Midbrain (tissue), 1 donor: ENCODE measurements around the gene NTN3.
"Not testable (repeated sequence)": the region's sequence is repeated elsewhere in the genome, so short reads cannot be mapped to it uniquely, and the experiment has no call there.

Experiments used
- DNase-seq: peaks from one replicate; lab custom pipeline; 2025; lab: John Stamatoyannopoulos, UW

Gene NTN3

GRCh38 chr16:2471016-2471652 is at the start of gene NTN3:
NTN3 (plus strand) TSS chr16:2471297; CDS start chr16:2471702, 405 bp downstream.
- peak; percentile 16 for DNase-seq

GRCh38 chr16:2422123-2422867 is 48.8 kb upstream of the NTN3 start:
- DNase-seq = no peak

GRCh38 chr16:2424061-2425007 is 46.8 kb upstream of the NTN3 start:
- no peak for DNase-seq

- DNase-seq = peak; percentile 2
These were observed 46.0 kb upstream of the NTN3 start for GRCh38 chr16:2425008-2425518.

- no peak for DNase-seq
These were observed 45.2 kb upstream of the NTN3 start for GRCh38 chr16:2425825-2426430.

GRCh38 chr16:2426941-2427361 is 44.1 kb upstream of the NTN3 start:
- DNase-seq = no peak

GRCh38 chr16:2427526-2427925 is 43.6 kb upstream of the NTN3 start:
- no peak for DNase-seq

GRCh38 chr16:2428051-2428783 is 42.9 kb upstream of the NTN3 start:
- peak; percentile 4 for DNase-seq

GRCh38 chr16:2428784-2429033 is 42.4 kb upstream of the NTN3 start:
- DNase-seq = no peak

GRCh38 chr16:2429034-2429770 is 41.9 kb upstream of the NTN3 start, which contains the start of gene CCNF:
CCNF (plus strand) TSS chr16:2429447; CDS start chr16:2429482, 35 bp downstream.
- peak; percentile 96 for DNase-seq

- DNase-seq = peak; percentile 1
These were observed 41.1 kb upstream of the NTN3 start for GRCh38 chr16:2429771-2430663.

GRCh38 chr16:2432286-2432685 is 38.8 kb upstream of the NTN3 start:
- DNase-seq = no peak

GRCh38 chr16:2432801-2433505 is 38.1 kb upstream of the NTN3 start:
- no peak for DNase-seq

- not testable (repeated sequence) for DNase-seq
These were observed 35.9 kb upstream of the NTN3 start for GRCh38 chr16:2435236-2435635.

GRCh38 chr16:2436110-2436509 is 35.0 kb upstream of the NTN3 start:
- no peak for DNase-seq

- no peak for DNase-seq
These were observed 33.9 kb upstream of the NTN3 start for GRCh38 chr16:2437032-2437790.

GRCh38 chr16:2438121-2438520 is 33.0 kb upstream of the NTN3 start:
- peak; percentile 7 for DNase-seq

- DNase-seq = no peak
These were observed 31.5 kb upstream of the NTN3 start for GRCh38 chr16:2439598-2439997.
